Mesenchymal stem cell (in vitro differentiated cells and primary cell): ENCODE data around the gene NTN5.

ENCODE experiments used
- DNase-seq: peaks from one replicate; pipeline ENCODE4 v3.0.0-alpha.2; 2013
- H2AFZ ChIP-seq: one replicate; pipeline ENCODE4 v1.6.1; 2013; ENCODE audit warnings: low read depth, mild to moderate bottlenecking, control low read depth, inconsistent platforms, low read length, moderate library complexity
- H2AK5ac ChIP-seq: 2 replicates; pipeline ENCODE4 v1.6.1; 2013; ENCODE audit warnings: low read length, moderate library complexity, mild to moderate bottlenecking, inconsistent platforms; ENCODE audit not compliant: severe bottlenecking
- H2BK120ac ChIP-seq: one replicate; pipeline ENCODE4 v1.6.1; 2013; ENCODE audit warnings: low read depth, mild to moderate bottlenecking, inconsistent platforms, low read length, moderate library complexity
- H2BK12ac ChIP-seq, 2 experiments: one replicate each; pipeline ENCODE4 v1.6.1; 2013; ENCODE audit warnings: inconsistent platforms in 2 of 2, low read length in 2 of 2, mild to moderate bottlenecking in 2 of 2, moderate library complexity in 2 of 2, control low read depth in 1 of 2
- H2BK15ac ChIP-seq: one replicate; pipeline ENCODE4 v1.6.1; 2013; ENCODE audit warnings: mild to moderate bottlenecking, low read depth, inconsistent platforms; ENCODE audit not compliant: poor library complexity, severe bottlenecking
- H2BK5ac ChIP-seq: 2 replicates; pipeline ENCODE4 v1.6.1; 2013; ENCODE audit warnings: low read depth, mild to moderate bottlenecking, low read length, control low read depth, inconsistent platforms; ENCODE audit not compliant: poor library complexity, severe bottlenecking
- H3K14ac ChIP-seq, 2 experiments: one replicate each; pipeline ENCODE4 v1.6.1; 2013; ENCODE audit warnings: inconsistent platforms in 2 of 2, low read length in 2 of 2, control low read depth in 1 of 2, mild to moderate bottlenecking in 1 of 2, moderate library complexity in 1 of 2
- H3K18ac ChIP-seq, 2 experiments: one replicate each; pipeline ENCODE4 v1.6.1; 2013; ENCODE audit warnings: inconsistent platforms in 2 of 2, low read length in 2 of 2, control low read depth in 1 of 2, low read depth in 1 of 2, mild to moderate bottlenecking in 1 of 2
- H3K23ac ChIP-seq, 2 experiments: one replicate each; pipeline ENCODE4 v1.6.1; 2013; ENCODE audit warnings: inconsistent platforms in 2 of 2, low read length in 2 of 2, mild to moderate bottlenecking in 2 of 2, moderate library complexity in 2 of 2, control low read depth in 1 of 2
- H3K27ac ChIP-seq: 2 replicates; pipeline ENCODE4 v1.5.1; 2013; ENCODE audit warnings: mild to moderate bottlenecking, moderate library complexity, low read length, control low read depth, inconsistent platforms; ENCODE audit not compliant: poor library complexity, severe bottlenecking
- H3K27me3 ChIP-seq, 2 experiments: 2 replicates each; pipeline versions ENCODE4 v1.6.1 to v1.7.0; 2013; ENCODE audit warnings: low read length in 2 of 2, mild to moderate bottlenecking in 2 of 2, moderate library complexity in 2 of 2, control low read depth in 1 of 2, inconsistent platforms in 1 of 2; ENCODE audit not compliant: control insufficient read depth in 1 of 2, insufficient read depth in 1 of 2
- H3K36me3 ChIP-seq, 2 experiments: 2 replicates each; pipeline versions ENCODE4 v1.6.1 to v1.7.0; 2013; ENCODE audit warnings: low read length in 2 of 2, control low read depth in 1 of 2, inconsistent platforms in 1 of 2, low read depth in 1 of 2, mild to moderate bottlenecking in 1 of 2; ENCODE audit not compliant: insufficient read depth in 2 of 2, control insufficient read depth in 1 of 2
- H3K4ac ChIP-seq, 2 experiments: one replicate each; pipeline ENCODE4 v1.6.1; 2013; ENCODE audit warnings: inconsistent platforms in 2 of 2, low read length in 2 of 2, mild to moderate bottlenecking in 2 of 2, moderate library complexity in 2 of 2, control low read depth in 1 of 2, low read depth in 1 of 2
- H3K4me1 ChIP-seq: 2 replicates; pipeline ENCODE4 v1.6.1; 2013; ENCODE audit warnings: low read depth, low read length, control low read depth; ENCODE audit not compliant: control insufficient read depth, insufficient read depth
- H3K4me2 ChIP-seq: 2 replicates; pipeline ENCODE4 v1.6.1; 2013; ENCODE audit warnings: low read length, mild to moderate bottlenecking, inconsistent platforms; ENCODE audit not compliant: poor library complexity, severe bottlenecking
- H3K4me3 ChIP-seq, 2 experiments: 2 replicates each; pipeline versions ENCODE4 v1.5.1 to v1.7.0; 2013; ENCODE audit warnings: low read length in 2 of 2, mild to moderate bottlenecking in 2 of 2, control low read depth in 1 of 2, low read depth in 1 of 2; ENCODE audit not compliant: insufficient read depth in 1 of 2
- H3K79me1 ChIP-seq: replicated peaks from 2 replicates; pipeline ENCODE4 v1.6.1; 2013; ENCODE audit warnings: mild to moderate bottlenecking, control low read depth, low read length, inconsistent platforms; ENCODE audit not compliant: poor library complexity, severe bottlenecking
- H3K9ac ChIP-seq: 2 replicates; pipeline ENCODE4 v1.7.0; 2013; ENCODE audit warnings: mild to moderate bottlenecking, low read length, moderate library complexity
- H3K9me3 ChIP-seq: 2 replicates; pipeline ENCODE4 v1.7.0; 2013; ENCODE audit warnings: mild to moderate bottlenecking, low read length; ENCODE audit not compliant: control insufficient read depth
- H4K8ac ChIP-seq: one replicate; pipeline ENCODE4 v1.6.1; 2013; ENCODE audit warnings: inconsistent platforms, mild to moderate bottlenecking, low read length, moderate library complexity
- H4K91ac ChIP-seq: one replicate; pipeline ENCODE4 v1.6.1; 2013; ENCODE audit warnings: mild to moderate bottlenecking, low read length, inconsistent platforms
- WGBS: methylation state at CpG from one replicate; pipeline ENCODE4 v1.1.7; 2013; ENCODE audit warnings: mixed read lengths; 5-methylcytosine and 5-hydroxymethylcytosine counted together

NTN5 gene

DNA sequence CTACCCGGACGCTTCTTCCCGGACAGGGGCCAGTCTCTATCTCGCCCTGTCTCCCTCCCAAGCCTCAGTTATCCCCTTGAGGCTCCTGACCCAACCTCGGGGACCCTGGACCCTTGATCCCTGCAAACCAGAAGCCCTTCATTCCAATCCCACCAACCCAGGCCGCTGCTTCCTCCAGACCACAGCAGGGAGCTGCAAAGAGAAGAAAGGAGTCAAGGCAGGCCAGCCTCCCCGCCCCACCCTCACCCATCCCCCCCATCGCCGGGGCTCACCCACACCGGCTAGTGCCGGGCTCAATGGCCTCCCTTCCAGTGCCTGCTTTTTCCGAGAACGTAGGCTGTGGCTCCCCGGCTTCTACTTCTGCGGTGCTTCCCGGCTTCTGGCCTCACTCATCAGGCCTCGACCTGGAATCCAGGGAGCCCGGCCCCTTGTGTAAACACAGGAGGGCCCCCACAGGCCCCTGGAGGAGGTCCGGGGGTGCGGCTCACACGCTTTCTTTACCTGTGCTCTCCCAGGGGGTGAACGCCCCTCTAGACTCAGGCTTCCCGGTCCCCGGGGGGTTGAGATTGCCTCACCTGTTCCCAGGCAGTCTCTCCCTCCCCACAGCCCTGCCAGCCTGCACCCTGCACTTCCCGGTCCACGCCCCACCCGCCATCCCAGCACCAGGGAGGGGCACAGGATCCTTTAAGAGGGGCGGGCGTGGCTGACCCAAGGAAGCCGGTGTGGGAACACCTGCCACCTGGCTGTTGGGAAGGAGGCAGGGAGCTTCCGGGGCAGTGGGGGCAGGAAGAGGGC is 58.2 kb downstream of the NTN5 start, which contains the start of gene FAM83E:
TSS of gene FAM83E (minus strand) at position 641 of the 795 bp plus-strand sequence. CDS start 1,704 bp downstream, outside the sequence.
- Histone ChIP-seq H3K36me3 (peaks cover 29 to 57% of the 10 kb centered on the region in 2 experiments), H4K8ac (peak within 1 kb of the TSS; percentile 1), H3K9me3 (no peaks in the 10 kb centered on the region), H2BK15ac (no peak within 1 kb of the TSS), H2AK5ac (no peak within 1 kb of the TSS), H3K4me3 (no peak within 1 kb of the TSS), H2BK5ac (no peak within 1 kb of the TSS), H4K91ac (no peak within 1 kb of the TSS), H3K18ac (peak within 1 kb of the TSS in 1 of 2 experiments; percentile 22), H3K9ac (peak within 1 kb of the TSS; percentile 100), H2BK120ac (no peak within 1 kb of the TSS), H3K27me3 (no peaks in the 10 kb centered on the region), H2BK12ac (peak within 1 kb of the TSS in 1 of 2 experiments; percentile 9), H3K27ac (peak within 1 kb of the TSS; percentile 8), H3K4me2 (no peak within 1 kb of the TSS), H3K14ac (no peak within 1 kb of the TSS), H3K4ac (no peak within 1 kb of the TSS), H2AFZ (no peak within 1 kb of the TSS), H3K23ac (peak within 1 kb of the TSS in 1 of 2 experiments; percentile 2), H3K4me1 (peaks cover 34% of the 10 kb centered on the region), H3K79me1 (peaks cover 1% of the 10 kb centered on the region)
- 58% methylated on average over 26 of the region's 31 CpGs for WGBS
- DNase-seq: no peak

DNA sequence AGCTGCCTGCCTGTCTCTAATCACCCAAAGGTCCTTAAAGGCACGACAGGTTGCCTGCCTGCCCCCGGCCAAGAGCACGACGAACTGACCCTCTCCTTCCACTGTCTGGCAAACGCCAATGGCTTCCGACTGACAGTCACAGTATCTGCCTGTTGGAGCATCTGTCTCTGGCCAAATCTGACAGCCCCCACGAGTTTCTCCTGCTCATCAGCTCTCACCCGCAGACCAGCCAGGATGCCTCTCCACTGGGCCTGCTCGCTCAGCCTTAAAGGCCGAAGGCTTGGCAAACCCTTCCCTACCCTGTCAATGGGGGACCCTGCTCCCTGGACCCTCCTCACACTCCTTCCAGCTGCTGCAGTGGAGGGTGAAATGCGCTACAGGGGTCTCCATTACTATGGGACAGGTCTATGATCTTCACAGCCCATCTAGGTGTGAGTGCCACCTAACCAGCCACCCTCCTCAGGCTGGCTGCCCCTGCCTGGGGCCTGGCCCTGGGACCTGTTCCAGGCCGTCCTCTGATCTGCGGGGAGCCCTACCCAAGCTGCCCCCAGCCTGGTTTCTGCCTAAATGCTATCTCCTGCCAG is 58.9 kb downstream of the NTN5 start:
- no peak overlapping the region for H2AFZ ChIP-seq
- peaks cover 29 to 57% of the 10 kb centered on the region in 2 experiments for H3K36me3 ChIP-seq
- H2BK12ac ChIP-seq: peak overlapping the region in 1 of 2 experiments; percentile 9
- no peak overlapping the region for H2AK5ac ChIP-seq
- H3K4me2 ChIP-seq: no peak overlapping the region
- H3K14ac ChIP-seq: no peak overlapping the region
- peak overlapping the region; percentile 8 for H3K27ac ChIP-seq
- H3K9me3 ChIP-seq: no peaks in the 10 kb centered on the region
- no peak overlapping the region for H3K4ac ChIP-seq
- no peak overlapping the region for H2BK15ac ChIP-seq
- no peak overlapping the region for H2BK120ac ChIP-seq
- H4K8ac ChIP-seq: peak overlapping the region; percentile 1
- H3K79me1 ChIP-seq: no peaks in the 10 kb centered on the region
- H3K23ac ChIP-seq: no peak overlapping the region
- no peak overlapping the region for H3K4me3 ChIP-seq
- WGBS: 80% methylated on average over 13 of the region's 13 CpGs
- H3K18ac ChIP-seq: peak overlapping the region in 1 of 2 experiments; percentile 22
- H3K4me1 ChIP-seq: peaks cover 34% of the 10 kb centered on the region
- no peak overlapping the region for H4K91ac ChIP-seq
- H3K27me3 ChIP-seq: no peaks in the 10 kb centered on the region
- H2BK5ac ChIP-seq: no peak overlapping the region
- no peak overlapping the region for H3K9ac ChIP-seq
- DNase-seq: no peak

DNA sequence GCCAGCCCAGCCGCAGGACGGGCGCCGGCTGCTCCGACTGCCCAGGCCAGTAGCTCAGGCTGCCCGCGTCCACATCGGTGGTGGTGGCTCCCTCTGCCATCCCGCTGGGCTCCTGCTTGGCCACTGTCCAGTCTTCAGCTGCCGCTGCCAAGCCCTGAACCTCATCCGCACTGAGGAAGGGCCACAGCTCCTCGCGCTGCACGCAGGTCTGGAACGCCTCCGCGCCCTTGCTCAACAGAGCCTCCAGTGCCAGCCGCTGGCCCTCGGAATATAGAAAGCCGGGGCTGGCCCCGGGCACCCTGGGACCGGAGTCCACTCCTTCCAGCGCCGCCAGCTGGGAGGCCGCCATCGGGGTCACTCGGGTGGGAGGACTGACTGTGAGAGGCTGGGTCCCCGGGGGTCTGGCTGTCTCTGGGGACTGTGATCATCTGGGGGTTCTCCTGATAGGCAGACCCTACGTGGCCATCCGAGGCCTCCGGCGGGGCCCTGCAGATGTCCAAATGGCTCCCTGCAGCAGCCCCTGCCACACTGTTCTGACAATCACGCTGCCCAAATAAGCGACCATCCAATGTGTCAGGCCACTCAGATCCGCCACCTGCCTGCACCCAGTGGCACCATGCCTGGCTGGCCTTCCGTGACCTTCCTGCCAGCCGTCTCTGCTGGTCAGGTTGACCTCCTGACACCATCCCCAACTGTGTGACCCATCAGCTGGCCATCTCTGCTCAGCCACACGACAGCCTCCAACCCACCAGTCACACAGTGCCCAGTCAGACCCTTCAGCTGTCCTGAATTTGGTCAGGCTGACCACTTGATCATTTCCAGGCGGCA is 59.6 kb downstream of the NTN5 start:
- Histone ChIP-seq H2BK15ac (no peak overlapping the region), H2AK5ac (no peak overlapping the region), H3K4me2 (no peak overlapping the region), H3K36me3 (peaks cover 29 to 57% of the 10 kb centered on the region in 2 experiments), H3K4me1 (peaks cover 34% of the 10 kb centered on the region), H3K4ac (no peak overlapping the region), H2BK5ac (no peak overlapping the region), H3K23ac (peak overlapping the region in 1 of 2 experiments; percentile 87), H3K9me3 (no peaks in the 10 kb centered on the region), H2BK120ac (no peak overlapping the region), H3K27me3 (no peaks in the 10 kb centered on the region), H2BK12ac (no peak overlapping the region), H3K27ac (no peak overlapping the region), H3K79me1 (no peaks in the 10 kb centered on the region), H3K14ac (no peak overlapping the region), H4K8ac (no peak overlapping the region), H2AFZ (no peak overlapping the region), H3K9ac (no peak overlapping the region), H3K18ac (peak overlapping the region in 1 of 2 experiments; percentile 11), H3K4me3 (no peak overlapping the region), H4K91ac (no peak overlapping the region)
- 93% methylated on average over 39 of the region's 39 CpGs for WGBS
- DNase-seq: no peak
